ENCODE results near the gene HRAS. TPM values are rescaled to one million over a fixed set of nuclear protein-coding genes. Genes with fewer than 3 reads are reported as not detected.

The HRAS gene
- total and polyA plus RNA-seq, 4 donors: 4.7 to 17.4 (median 10.9) TPM

DNA sequence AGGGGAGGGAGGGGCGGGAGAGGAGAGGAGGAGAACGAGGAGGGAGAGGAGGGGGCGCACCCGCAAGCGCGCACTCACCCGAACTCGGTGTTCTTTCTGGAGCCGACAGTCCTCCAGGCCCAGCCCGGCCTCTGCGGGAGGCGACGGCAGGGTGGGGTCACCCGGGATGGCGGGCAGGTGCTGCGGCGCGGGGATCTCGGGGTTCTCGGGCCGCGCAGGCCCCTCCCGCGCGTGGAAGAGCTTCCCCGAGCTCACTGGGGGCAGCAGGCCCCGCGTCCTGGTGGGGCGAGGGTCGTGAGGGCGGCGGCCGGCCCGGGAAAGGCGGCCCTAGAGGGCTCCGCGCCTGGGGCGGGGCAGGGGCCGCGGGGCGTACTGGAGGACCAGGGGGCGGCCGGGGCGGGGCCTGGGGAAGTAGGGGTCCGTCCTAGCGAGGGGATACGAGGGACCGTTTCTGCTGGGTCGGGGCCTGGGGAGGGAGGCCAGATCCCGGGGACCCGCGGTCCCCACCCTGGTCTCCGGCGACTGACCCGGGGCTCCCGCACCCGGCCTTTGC is 19.9 kb upstream of the HRAS start:
- Histone ChIP-seq H3K36me3 (ENCODE audit: control insufficient read depth in 4 of 4, insufficient read depth in 3 of 4, low read depth in 1 of 4, low read length in 3 of 4) (no peaks in the 10 kb centered on the region), H3K4me1 (ENCODE audit: control insufficient read depth in 4 of 4, insufficient read depth in 4 of 4, low read length in 3 of 4) (peaks cover 14 to 32% (median 21%) of the 10 kb centered on the region in 4 donors)
- TF ChIP-seq GABPA (IDR thresholded peaks at IDR 0.05 in 1 of 2, conservative IDR thresholded peaks at IDR 0.05 in 1 of 2) (no peak), NR2F2 (IDR thresholded peaks at IDR 0.05) (no peak), HNF4A (conservative IDR thresholded peaks at IDR 0.05) (no peak), YY1 (IDR thresholded peaks at IDR 0.05) (no peak), HNF4G (IDR thresholded peaks at IDR 0.05) (no peak), RAD21 (IDR thresholded peaks at IDR 0.05) (no peak), JUND (IDR thresholded peaks at IDR 0.05) (no peak), TAF1 (conservative IDR thresholded peaks at IDR 0.05) (no peak), FOXA2 (IDR thresholded peaks at IDR 0.05) (no peak), EGR1 (IDR thresholded peaks at IDR 0.05; ENCODE audit: low read depth in 2 of 2) (no peak), RXRA (IDR thresholded peaks at IDR 0.05) (no peak), FOXA1 (IDR thresholded peaks at IDR 0.05) (no peak), SP1 (IDR thresholded peaks at IDR 0.05) (no peak)
- TF ChIP-seq, protein P1, sequence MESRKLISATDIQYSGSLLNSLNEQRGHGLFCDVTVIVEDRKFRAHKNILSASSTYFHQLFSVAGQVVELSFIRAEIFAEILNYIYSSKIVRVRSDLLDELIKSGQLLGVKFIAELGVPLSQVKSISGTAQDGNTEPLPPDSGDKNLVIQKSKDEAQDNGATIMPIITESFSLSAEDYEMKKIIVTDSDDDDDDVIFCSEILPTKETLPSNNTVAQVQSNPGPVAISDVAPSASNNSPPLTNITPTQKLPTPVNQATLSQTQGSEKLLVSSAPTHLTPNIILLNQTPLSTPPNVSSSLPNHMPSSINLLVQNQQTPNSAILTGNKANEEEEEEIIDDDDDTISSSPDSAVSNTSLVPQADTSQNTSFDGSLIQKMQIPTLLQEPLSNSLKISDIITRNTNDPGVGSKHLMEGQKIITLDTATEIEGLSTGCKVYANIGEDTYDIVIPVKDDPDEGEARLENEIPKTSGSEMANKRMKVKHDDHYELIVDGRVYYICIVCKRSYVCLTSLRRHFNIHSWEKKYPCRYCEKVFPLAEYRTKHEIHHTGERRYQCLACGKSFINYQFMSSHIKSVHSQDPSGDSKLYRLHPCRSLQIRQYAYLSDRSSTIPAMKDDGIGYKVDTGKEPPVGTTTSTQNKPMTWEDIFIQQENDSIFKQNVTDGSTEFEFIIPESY (IDR thresholded peaks at IDR 0.05): no peak
- TF ChIP-seq, protein P2, sequence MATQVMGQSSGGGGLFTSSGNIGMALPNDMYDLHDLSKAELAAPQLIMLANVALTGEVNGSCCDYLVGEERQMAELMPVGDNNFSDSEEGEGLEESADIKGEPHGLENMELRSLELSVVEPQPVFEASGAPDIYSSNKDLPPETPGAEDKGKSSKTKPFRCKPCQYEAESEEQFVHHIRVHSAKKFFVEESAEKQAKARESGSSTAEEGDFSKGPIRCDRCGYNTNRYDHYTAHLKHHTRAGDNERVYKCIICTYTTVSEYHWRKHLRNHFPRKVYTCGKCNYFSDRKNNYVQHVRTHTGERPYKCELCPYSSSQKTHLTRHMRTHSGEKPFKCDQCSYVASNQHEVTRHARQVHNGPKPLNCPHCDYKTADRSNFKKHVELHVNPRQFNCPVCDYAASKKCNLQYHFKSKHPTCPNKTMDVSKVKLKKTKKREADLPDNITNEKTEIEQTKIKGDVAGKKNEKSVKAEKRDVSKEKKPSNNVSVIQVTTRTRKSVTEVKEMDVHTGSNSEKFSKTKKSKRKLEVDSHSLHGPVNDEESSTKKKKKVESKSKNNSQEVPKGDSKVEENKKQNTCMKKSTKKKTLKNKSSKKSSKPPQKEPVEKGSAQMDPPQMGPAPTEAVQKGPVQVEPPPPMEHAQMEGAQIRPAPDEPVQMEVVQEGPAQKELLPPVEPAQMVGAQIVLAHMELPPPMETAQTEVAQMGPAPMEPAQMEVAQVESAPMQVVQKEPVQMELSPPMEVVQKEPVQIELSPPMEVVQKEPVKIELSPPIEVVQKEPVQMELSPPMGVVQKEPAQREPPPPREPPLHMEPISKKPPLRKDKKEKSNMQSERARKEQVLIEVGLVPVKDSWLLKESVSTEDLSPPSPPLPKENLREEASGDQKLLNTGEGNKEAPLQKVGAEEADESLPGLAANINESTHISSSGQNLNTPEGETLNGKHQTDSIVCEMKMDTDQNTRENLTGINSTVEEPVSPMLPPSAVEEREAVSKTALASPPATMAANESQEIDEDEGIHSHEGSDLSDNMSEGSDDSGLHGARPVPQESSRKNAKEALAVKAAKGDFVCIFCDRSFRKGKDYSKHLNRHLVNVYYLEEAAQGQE (IDR thresholded peaks at IDR 0.05): no peak
- TF ChIP-seq, protein P3, sequence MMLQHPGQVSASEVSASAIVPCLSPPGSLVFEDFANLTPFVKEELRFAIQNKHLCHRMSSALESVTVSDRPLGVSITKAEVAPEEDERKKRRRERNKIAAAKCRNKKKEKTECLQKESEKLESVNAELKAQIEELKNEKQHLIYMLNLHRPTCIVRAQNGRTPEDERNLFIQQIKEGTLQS (IDR thresholded peaks at IDR 0.05): no peak
- TF ChIP-seq, protein P4, sequence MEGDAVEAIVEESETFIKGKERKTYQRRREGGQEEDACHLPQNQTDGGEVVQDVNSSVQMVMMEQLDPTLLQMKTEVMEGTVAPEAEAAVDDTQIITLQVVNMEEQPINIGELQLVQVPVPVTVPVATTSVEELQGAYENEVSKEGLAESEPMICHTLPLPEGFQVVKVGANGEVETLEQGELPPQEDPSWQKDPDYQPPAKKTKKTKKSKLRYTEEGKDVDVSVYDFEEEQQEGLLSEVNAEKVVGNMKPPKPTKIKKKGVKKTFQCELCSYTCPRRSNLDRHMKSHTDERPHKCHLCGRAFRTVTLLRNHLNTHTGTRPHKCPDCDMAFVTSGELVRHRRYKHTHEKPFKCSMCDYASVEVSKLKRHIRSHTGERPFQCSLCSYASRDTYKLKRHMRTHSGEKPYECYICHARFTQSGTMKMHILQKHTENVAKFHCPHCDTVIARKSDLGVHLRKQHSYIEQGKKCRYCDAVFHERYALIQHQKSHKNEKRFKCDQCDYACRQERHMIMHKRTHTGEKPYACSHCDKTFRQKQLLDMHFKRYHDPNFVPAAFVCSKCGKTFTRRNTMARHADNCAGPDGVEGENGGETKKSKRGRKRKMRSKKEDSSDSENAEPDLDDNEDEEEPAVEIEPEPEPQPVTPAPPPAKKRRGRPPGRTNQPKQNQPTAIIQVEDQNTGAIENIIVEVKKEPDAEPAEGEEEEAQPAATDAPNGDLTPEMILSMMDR (IDR thresholded peaks at IDR 0.05; ENCODE audit: low read depth, low read length, missing input control): no peak
- TF ChIP-seq, protein P5, sequence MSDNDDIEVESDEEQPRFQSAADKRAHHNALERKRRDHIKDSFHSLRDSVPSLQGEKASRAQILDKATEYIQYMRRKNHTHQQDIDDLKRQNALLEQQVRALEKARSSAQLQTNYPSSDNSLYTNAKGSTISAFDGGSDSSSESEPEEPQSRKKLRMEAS (IDR thresholded peaks at IDR 0.05): no peak

More for the DNA sequence above, 19.9 kb upstream of the HRAS start:
- no peaks in the 10 kb centered on the region for H3K27me3 ChIP-seq (ENCODE audit: control insufficient read depth in 4 of 4, insufficient read depth in 4 of 4, low read length in 3 of 4)
- WGBS: 16% methylated on average over 57 of the region's 57 CpGs
- H3K4me3 ChIP-seq (ENCODE audit: low read depth in 1 of 3, low read length in 3 of 3): peak overlapping the region in 1 of 3 donors; percentile 42
- no peaks in the 10 kb centered on the region for H3K9me3 ChIP-seq (ENCODE audit: control insufficient read depth in 4 of 4, low read length in 3 of 4)
- H3K9ac ChIP-seq (ENCODE audit: low read depth in 1 of 2, low read length in 2 of 2): no peak overlapping the region
- H3K27ac ChIP-seq (ENCODE audit: low read depth in 1 of 2, low read length in 2 of 2): no peak overlapping the region
- DNase-seq (ENCODE audit: low spot score): no peak

Data from liver (tissue), 9 donors.